Forelimb muscle (tissue), 1 donor: ENCODE measurements around the gene TMEM225B. TPM values are rescaled to one million over a fixed set of nuclear protein-coding genes. Genes with fewer than 3 reads are reported as not detected.
"Not testable (repeated sequence)": the region's sequence is repeated elsewhere in the genome, so short reads cannot be mapped to it uniquely, and the experiment has no call there.

ENCODE experiments used
- DNase-seq: peaks from one replicate; pipeline ENCODE4 v3.0.0-alpha.2; 2013; ENCODE audit warnings: low read depth
- polyA plus RNA-seq: library from polyadenylated mRNA; unstranded; fragments of 120-200 nt; gene quantifications from one replicate; pipeline ENCODE4 v1.2.1, GENCODE V29; 2013; ENCODE audit not compliant: insufficient read length

Gene TMEM225B
- polyA plus RNA-seq, 1 donor, result 0.77 TPM

DNA sequence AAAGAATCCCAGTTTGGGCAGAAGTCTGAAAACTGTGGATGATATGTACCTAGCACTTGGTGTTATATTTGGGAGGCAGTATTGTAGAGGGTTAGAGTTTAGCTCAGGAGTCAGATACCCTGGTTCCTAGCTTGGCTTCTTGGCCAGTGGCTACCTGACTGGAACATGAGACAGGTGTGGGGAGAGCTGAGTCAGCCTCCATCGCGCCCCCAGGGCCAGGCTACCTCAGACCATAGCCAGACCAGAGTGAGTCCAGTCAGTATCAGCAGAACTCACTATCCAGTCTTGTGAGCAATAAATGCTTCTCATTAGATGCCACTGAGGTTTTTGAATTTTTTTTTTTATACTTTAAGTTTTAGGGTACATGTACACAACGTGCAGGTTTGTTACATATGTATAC is 55.7 kb downstream of the TMEM225B start:
- no peak for DNase-seq

DNA sequence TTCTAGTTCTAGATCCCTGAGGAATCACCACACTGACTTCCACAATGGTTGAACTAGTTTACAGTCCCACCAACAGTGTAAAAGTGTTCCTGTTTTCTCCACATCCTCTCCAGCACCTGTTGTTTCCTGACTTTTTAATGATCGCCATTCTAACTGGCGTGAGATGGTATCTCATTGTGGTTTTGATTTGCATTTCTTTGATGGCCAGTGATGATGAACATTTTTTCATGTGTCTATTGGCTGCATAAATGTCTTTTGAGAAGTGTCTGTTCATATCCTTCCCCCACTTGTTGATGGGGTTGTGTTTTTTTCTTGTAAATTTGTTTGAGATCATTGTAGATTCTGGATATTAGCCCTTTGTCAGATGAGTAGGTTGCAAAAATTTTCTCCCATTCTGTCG is 56.6 kb downstream of the TMEM225B start:
- DNase-seq, result not testable (repeated sequence)

DNA sequence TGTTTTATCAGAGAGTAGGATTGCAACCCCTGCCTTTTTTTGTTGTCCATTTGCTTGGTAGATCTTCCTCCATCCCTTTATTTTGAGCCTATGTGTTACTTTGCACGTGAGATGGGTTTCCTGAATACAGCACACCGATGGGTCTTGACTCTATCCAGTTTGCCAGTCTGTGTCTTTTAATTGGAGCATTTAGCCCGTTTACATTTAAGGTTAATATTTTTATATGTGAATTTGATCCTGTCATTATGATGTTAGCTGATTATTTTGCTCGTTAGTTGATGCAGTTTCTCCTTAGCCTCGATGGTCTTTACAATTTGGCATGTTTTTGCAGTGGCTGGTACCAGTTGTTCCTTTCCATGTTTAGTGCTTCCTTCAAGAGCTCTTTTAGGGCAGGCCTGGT is 59.8 kb downstream of the TMEM225B start:
- not testable (repeated sequence) for DNase-seq

Other genes with a start within 250 kb of the TMEM225B start
- gene ARPC1B, start 223.5 kb upstream of the TMEM225B start, polyA plus RNA-seq, result 35.0 TPM
- 109 TPM for gene PDAP1, start 189.7 kb upstream of the TMEM225B start, polyA plus RNA-seq
- gene BUD31, start 189.3 kb upstream of the TMEM225B start, polyA plus RNA-seq, result 68.8 TPM
- 3.7 TPM for gene PTCD1, start 159.5 kb upstream of the TMEM225B start, polyA plus RNA-seq
- 38.6 TPM for gene CPSF4, start 159.3 kb upstream of the TMEM225B start, polyA plus RNA-seq
- 366 TPM for gene ATP5MF, start 132.1 kb upstream of the TMEM225B start, polyA plus RNA-seq
- gene ZNF789, start 125.4 kb upstream of the TMEM225B start, polyA plus RNA-seq, result 37.8 TPM
- gene ZNF394, start 98.0 kb upstream of the TMEM225B start, polyA plus RNA-seq, result 9.7 TPM
- gene ZKSCAN5, start 93.6 kb upstream of the TMEM225B start, polyA plus RNA-seq, result 9.4 TPM
- 8.6 TPM for gene FAM200A, start 46.2 kb upstream of the TMEM225B start, polyA plus RNA-seq
- 46.1 TPM for gene ZNF655, start 39.6 kb upstream of the TMEM225B start, polyA plus RNA-seq
- gene ZSCAN25, start 18.7 kb downstream of the TMEM225B start, polyA plus RNA-seq, result 8.8 TPM
- gene CYP3A5, start 81.7 kb downstream of the TMEM225B start, polyA plus RNA-seq, result 0.71 TPM
- 0.24 TPM for gene CYP3A7, start 136.9 kb downstream of the TMEM225B start, polyA plus RNA-seq
- 0.22 TPM for gene CYP3A4, start 185.9 kb downstream of the TMEM225B start, polyA plus RNA-seq
- gene CYP3A43, start 229.7 kb downstream of the TMEM225B start, polyA plus RNA-seq, result not detected